Upper lobe of left lung (tissue), 6 donors: Measurements from ENCODE around the gene PTBP1. TPM values are rescaled to one million over a fixed set of nuclear protein-coding genes. Genes with fewer than 3 reads are reported as not detected.

Experiments
- ATAC-seq, 2 donors: fragments of 200-7000 bp; cut with Tn5 transposase; one replicate each; pipeline ENCODE4 v1.9.1; 2022; ENCODE audit warnings: mild to moderate bottlenecking in 2 of 2, moderate library complexity in 2 of 2; ENCODE audit not compliant: low FRiP score in 2 of 2
- DNase-seq, 2 donors: peaks; one replicate each; pipeline ENCODE4 v3.0.0-alpha.2; 2019 to 2020
- H3K27ac ChIP-seq, 4 donors: fragments of 200-600 bp; sonication (generic); one replicate each; pipeline ENCODE4 v1.5.1; 2016 to 2019
- H3K27me3 ChIP-seq, 4 donors: fragments of 200-600 bp; sonication (generic); one replicate each; pipeline ENCODE4 v1.5.1; 2017 to 2019
- H3K36me3 ChIP-seq, 4 donors: fragments of 200-600 bp; sonication (generic); one replicate each; pipeline ENCODE4 v1.5.1; 2016 to 2019
- H3K4me1 ChIP-seq, 4 donors: fragments of 200-600 bp; sonication (generic); one replicate each; pipeline ENCODE4 v1.5.1; 2018 to 2019
- H3K4me3 ChIP-seq, 4 donors: fragments of 200-600 bp; sonication (generic); one replicate each; pipeline ENCODE4 v1.5.1; 2017 to 2019; ENCODE audit warnings: mild to moderate bottlenecking in 2 of 4, moderate library complexity in 1 of 4
- H3K9me3 ChIP-seq, 4 donors: fragments of 200-600 bp; sonication (generic); one replicate each; pipeline ENCODE4 v1.5.1; 2018 to 2019
- EP300 ChIP-seq, 4 donors: sonication (generic); formaldehyde crosslinking; IDR thresholded peaks; one replicate each; pipeline ENCODE4 v1.5.1; 2017; ENCODE audit warnings: antibody characterized with exemption in 4 of 4, control low read depth in 2 of 4
- POLR2A ChIP-seq, 4 donors: fragments of 450-650 bp; IDR thresholded peaks; one replicate each; pipeline ENCODE4 v1.5.1; 2016 to 2017; ENCODE audit warnings: antibody characterized with exemption in 4 of 4, mild to moderate bottlenecking in 2 of 4
- POLR2AphosphoS5 ChIP-seq, 2 donors: sonication (generic); formaldehyde crosslinking; IDR thresholded peaks; one replicate each; pipeline ENCODE4 v1.5.1; 2017; ENCODE audit warnings: antibody characterized with exemption in 2 of 2
- WGBS, 2 donors: methylation state at CpG; one replicate each; pipeline ENCODE4 v1.1.5; 2017 to 2018; 5-methylcytosine and 5-hydroxymethylcytosine counted together
- total RNA-seq, 6 donors: library from RNA; depleted of rRNA in 4 of 6; stranded (reverse); fragments of >200 nt in 4 of 6; gene quantifications; one replicate each; pipeline versions ENCODE4 v1.1.0 to v1.2.1, GENCODE V29; 2016 to 2021
- TF ChIP-seq, protein P1 (sequence below), 6 experiments: fragments of 450-650 bp in 4 of 6; fragments of 200-600 bp in 2 of 6; sonication (generic) in 2 of 6; IDR thresholded peaks; one replicate each; pipeline ENCODE4 v1.5.1; 2016 to 2019; ENCODE audit warnings: antibody characterized with exemption in 6 of 6
- donor health status: DM: no; HTN: no; CAD: no; lungs with moderate emphysema.
- donor health status: DM: no; HTN: yes; CAD: no; lungs with severe emphysema.

PTBP1 gene
- total RNA-seq, 6 donors from 2014 or later, result 122 to 270 (median 219) TPM

GRCh38 chr19:772063-772462, 25.2 kb upstream of the PTBP1 start:
- Histone ChIP-seq H3K27me3 (no peaks in the 10 kb centered on the region), H3K27ac (no peak overlapping the region), H3K4me3 (no peak overlapping the region), H3K9me3 (no peaks in the 10 kb centered on the region), H3K36me3 (no peaks in the 10 kb centered on the region), H3K4me1 (peaks cover 4 to 13% (median 8%) of the 10 kb centered on the region in 4 donors)
- WGBS, 2 donors, result 88 to 100% methylated on average over 3 to 5 of the region's 5 CpGs
- TF ChIP-seq EP300 (IDR thresholded peaks at IDR 0.05), result no peak
- TF ChIP-seq POLR2AphosphoS5 (IDR thresholded peaks at IDR 0.05), result no peak
- no peak for TF ChIP-seq POLR2A (IDR thresholded peaks at IDR 0.05)
- TF ChIP-seq, protein P1, sequence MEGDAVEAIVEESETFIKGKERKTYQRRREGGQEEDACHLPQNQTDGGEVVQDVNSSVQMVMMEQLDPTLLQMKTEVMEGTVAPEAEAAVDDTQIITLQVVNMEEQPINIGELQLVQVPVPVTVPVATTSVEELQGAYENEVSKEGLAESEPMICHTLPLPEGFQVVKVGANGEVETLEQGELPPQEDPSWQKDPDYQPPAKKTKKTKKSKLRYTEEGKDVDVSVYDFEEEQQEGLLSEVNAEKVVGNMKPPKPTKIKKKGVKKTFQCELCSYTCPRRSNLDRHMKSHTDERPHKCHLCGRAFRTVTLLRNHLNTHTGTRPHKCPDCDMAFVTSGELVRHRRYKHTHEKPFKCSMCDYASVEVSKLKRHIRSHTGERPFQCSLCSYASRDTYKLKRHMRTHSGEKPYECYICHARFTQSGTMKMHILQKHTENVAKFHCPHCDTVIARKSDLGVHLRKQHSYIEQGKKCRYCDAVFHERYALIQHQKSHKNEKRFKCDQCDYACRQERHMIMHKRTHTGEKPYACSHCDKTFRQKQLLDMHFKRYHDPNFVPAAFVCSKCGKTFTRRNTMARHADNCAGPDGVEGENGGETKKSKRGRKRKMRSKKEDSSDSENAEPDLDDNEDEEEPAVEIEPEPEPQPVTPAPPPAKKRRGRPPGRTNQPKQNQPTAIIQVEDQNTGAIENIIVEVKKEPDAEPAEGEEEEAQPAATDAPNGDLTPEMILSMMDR (IDR thresholded peaks at IDR 0.05), result no peak
- ATAC-seq, result no peak
- no peak for DNase-seq

DNA sequence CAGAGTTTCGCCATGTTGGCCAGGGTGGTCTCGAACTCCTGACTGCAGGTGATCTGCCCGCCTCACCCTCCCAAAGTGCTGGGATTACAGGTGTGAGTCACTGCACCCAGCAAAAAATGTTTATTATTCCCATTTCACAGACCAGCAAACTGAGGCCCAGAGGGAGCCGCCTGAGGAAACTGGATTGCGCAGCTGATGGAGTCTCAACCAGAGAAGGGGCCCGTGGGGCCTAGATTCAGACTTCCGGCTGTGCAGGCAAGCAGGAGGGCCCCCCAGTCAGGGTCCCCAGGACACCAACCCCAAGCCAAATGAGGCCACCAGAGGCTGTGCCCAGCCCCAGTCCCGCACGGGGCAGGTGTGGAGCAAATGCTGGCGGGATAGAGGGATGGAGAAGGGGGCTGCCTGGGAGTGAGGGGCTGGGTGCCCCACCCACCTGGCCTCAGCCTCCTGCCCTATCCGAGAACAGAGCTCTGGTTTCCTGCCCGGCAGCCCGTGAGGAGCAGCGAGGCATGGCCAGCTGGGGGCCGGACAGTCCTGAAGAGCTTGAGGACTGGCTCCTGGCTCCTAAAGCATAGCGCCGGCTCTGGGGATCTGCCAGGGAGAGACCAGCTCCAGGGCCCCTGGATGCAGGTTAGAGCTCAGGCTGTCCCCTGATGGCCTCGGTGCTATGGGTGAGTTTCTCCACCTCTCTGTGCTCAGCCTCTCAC, 24.4 kb upstream of the PTBP1 start:
- 81 to 84% methylated on average over 10 to 12 of the region's 18 CpGs for WGBS, 2 donors
- Histone ChIP-seq H3K36me3 (no peaks in the 10 kb centered on the region), H3K27ac (peak overlapping the region in 1 of 4 donors; percentile 23), H3K27me3 (no peaks in the 10 kb centered on the region), H3K4me3 (no peak overlapping the region), H3K9me3 (no peaks in the 10 kb centered on the region), H3K4me1 (peaks cover 4 to 13% (median 8%) of the 10 kb centered on the region in 4 donors)
- ATAC-seq (peak in 1 of 2 donors; percentile 52), DNase-seq (no peak)
- no peak for TF ChIP-seq EP300 (IDR thresholded peaks at IDR 0.05)
- no peak for TF ChIP-seq POLR2A (IDR thresholded peaks at IDR 0.05)
- TF ChIP-seq, protein P1 (IDR thresholded peaks at IDR 0.05), result no peak
- TF ChIP-seq POLR2AphosphoS5 (IDR thresholded peaks at IDR 0.05), result no peak

DNA sequence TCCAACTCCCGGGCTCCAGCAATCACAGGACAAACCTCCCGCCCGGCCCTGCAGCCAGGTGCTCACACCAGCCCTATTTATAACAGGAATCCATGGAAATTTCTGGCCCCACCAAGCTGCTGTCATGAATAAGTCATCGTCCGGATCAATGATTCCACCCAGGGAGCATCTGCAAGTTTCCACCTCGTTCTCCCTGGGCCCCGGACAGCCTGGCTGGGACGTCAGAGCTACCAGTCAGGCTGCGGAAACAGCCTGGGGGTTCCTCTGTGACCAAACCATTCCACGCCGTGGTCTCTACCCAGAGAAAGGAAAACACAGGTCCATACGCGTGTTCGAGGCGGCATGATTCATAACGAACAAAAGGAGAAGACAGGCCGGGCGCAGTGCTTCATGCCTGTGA, 20.7 kb upstream of the PTBP1 start:
- Histone ChIP-seq H3K27ac (no peak overlapping the region), H3K4me1 (peaks cover 10 to 17% (median 12%) of the 10 kb centered on the region in 4 donors), H3K27me3 (no peaks in the 10 kb centered on the region), H3K9me3 (no peaks in the 10 kb centered on the region), H3K4me3 (no peak overlapping the region), H3K36me3 (no peaks in the 10 kb centered on the region)
- WGBS, 2 donors, result 88 to 98% methylated on average over 18 of the region's 18 CpGs
- TF ChIP-seq, protein P1 (IDR thresholded peaks at IDR 0.05), result no peak
- TF ChIP-seq EP300 (IDR thresholded peaks at IDR 0.05), result no peak
- TF ChIP-seq POLR2AphosphoS5 (IDR thresholded peaks at IDR 0.05), result no peak
- no peak for TF ChIP-seq POLR2A (IDR thresholded peaks at IDR 0.05)
- ATAC-seq, result no peak
- DNase-seq, result no peak

DNA sequence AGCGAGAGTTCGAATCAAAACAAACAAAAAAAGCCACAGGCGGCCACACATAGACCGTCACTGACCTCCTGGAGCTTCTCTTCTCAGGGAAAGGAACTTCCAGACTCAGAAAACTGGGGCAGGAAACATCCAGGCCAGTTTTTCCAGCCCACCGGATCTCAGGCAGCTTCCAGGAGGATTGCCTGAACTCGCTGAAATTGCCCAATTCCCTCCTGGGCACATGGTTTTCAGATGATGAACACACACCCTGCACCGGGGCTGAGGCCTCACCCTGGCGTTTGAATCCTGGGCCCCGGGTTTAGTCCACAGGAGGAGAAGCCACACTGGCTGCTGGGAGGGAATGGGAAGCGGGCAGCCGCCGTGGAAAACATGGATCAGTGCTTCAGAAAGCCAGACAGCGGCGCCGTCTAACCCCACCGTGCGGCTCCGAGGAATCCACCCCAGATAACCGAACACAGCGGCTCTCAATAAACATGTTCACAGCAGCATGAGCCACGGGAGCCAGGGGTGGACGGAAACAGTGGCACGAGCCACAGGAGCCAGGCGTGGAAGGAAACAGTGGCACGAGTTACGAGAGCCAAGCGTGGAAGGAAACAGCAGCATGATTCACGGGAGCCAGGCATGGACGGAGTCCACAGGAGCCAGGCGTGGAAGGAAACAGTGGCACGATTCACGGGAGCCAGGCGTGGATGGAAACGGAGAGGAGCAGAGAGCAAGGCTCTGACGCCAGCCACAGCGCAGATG, 18.2 kb upstream of the PTBP1 start:
- DNase-seq (peak in 1 of 2 donors; percentile 63), ATAC-seq (peak; percentile 44 to 77)
- Histone ChIP-seq H3K4me3 (no peak overlapping the region), H3K36me3 (no peaks in the 10 kb centered on the region), H3K4me1 (peaks cover 28 to 43% (median 34%) of the 10 kb centered on the region in 4 donors), H3K27ac (peak overlapping the region; percentile 61 to 75 (median 66)), H3K27me3 (no peaks in the 10 kb centered on the region), H3K9me3 (no peaks in the 10 kb centered on the region)
- TF ChIP-seq POLR2AphosphoS5 (IDR thresholded peaks at IDR 0.05), result peak in 1 of 2 donors; percentile 32
- TF ChIP-seq EP300 (IDR thresholded peaks at IDR 0.05), result no peak
- WGBS, 2 donors, result 62 to 63% methylated on average over 29 to 34 of the region's 36 CpGs

GRCh38 chr19:780935-781334, 16.3 kb upstream of the PTBP1 start:
- no peak for DNase-seq
- WGBS, 2 donors, result 61 to 77% methylated on average over 7 to 15 of the region's 15 CpGs
- TF ChIP-seq POLR2A (IDR thresholded peaks at IDR 0.05), result no peak
- TF ChIP-seq POLR2AphosphoS5 (IDR thresholded peaks at IDR 0.05), result no peak
- TF ChIP-seq, protein P1 (IDR thresholded peaks at IDR 0.05), result no peak
- no peak for TF ChIP-seq EP300 (IDR thresholded peaks at IDR 0.05)
- Histone ChIP-seq H3K27me3 (no peaks in the 10 kb centered on the region), H3K36me3 (no peaks in the 10 kb centered on the region), H3K4me1 (peaks cover 32 to 52% (median 41%) of the 10 kb centered on the region in 4 donors), H3K27ac (peak overlapping the region in 3 of 4 donors; percentile 21 to 87 (median 85)), H3K9me3 (no peaks in the 10 kb centered on the region), H3K4me3 (peak overlapping the region in 1 of 4 donors; percentile 49)
- no peak for ATAC-seq
